NCI-H1105 treated with DMSO at 0.1 percent for 48 hours (cell line): ENCODE results near the gene CYP11A1.
A peak's percentile ranks its signal among the peaks of the same experiment; 100 is the strongest.

ENCODE experiments used
- DNase-seq: peaks from one replicate; lab custom pipeline; 2025; lab: John Stamatoyannopoulos, UW

CYP11A1 gene

DNA sequence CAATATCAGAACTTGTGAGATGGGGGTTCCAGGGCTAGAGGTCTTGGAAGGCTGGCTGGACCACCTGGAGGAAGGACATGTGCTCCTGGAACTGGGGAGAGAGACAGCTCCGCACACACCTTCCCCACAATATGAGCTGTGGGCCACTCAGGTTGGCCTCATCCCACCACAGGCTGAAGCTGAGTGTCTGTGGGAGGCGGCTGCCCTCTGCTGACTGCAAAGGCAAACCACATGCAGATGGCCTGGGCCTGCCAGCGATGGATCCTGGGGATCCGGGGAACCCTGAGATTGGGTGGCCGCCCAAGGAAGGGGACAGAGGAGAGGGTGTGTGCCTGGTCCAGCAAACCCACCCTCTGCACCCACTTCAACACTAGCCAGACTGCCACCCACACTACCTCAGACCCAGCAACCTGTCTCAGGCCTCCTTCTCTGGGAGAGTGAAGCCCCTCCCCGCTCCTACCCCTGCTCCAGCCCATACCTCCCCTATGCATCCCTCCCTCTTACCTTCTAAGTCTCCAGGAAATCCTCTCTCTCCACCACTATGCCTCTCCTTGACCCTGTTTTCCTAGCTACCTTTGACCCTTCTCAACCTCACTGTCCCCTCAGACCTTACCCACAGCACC lies 44.8 kb downstream of the CYP11A1 start:
- peak; percentile 39 for DNase-seq

DNA sequence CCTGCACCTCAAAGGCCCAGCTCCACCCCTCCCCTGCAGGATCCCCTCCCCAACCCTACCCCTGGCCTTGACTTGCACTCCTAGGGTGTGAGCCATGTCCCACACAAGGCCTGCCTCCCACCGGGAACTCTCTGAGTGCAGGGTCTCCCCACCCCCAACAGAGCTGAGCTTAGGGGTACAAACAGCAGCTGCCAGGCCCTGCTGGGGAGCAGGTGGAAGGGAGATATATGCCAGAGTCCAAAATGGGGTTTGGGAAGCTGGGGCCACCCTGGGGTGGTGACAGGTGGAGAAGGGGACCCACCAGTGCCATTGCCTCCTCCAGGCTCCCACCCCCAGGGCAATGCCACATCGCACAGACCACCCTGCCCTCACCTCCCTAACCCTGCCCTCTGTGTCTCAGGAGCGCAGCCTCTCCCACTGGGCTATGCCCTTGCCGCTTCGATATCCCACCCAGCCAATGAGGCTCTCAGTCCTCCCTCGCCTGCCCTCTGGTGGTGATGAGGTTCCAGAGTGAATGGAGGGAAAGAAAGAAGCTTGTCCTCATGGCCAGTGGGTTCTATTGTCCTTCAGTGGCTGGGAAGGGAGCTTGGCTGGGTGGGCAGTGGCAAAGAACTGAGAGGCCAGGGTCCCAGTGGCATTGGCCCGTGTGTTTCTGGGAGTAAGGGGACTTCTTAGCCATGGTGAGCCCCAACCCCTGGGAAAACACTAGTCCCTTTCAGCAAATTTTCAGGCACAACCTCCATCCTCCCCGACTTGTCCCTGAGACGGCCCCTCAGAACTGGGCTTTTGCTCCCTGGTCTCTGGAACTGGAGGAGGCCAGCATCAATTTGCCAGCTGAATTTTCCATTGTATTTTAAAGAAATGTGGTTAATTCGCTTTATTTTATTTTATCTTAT lies 46.8 kb downstream of the CYP11A1 start:
- DNase-seq: no peak

DNA sequence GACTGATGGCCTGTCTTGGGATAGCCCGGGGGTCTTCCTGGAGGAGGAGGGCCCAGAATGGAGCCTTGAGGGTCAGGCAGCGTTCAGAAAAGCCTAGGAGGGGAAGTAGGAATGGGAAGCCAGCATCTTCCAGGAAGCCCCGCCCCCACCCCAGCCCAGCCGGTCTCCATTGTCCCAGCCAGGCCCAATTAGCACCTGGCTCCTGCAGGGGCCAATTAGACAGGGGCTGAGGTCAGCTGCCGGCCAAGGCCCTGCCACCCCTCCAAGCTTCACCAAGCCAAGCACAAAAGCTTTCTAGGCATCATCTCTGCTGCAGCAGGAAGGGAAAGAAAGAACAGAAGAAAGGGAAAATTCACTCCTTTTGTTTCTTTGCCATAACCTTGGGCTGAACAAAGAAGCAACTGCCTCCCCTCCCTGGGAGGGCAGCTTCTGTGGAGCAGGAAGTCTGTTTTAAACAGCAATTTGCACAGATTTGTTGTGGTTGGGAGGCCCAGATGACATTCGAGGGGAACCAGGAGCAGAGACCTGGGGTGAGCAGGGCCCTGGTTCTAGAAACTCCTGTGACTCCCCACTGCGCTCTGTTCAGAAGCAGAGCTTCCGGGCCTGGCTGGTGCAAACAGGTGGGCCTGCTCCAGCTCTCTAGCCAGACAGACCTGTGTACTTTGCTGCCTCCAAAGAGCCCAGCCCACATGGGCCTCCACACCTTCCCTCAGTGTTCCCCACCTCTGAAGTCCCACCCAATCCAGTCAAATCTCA lies 47.7 kb downstream of the CYP11A1 start:
- peak; percentile 4 for DNase-seq

DNA sequence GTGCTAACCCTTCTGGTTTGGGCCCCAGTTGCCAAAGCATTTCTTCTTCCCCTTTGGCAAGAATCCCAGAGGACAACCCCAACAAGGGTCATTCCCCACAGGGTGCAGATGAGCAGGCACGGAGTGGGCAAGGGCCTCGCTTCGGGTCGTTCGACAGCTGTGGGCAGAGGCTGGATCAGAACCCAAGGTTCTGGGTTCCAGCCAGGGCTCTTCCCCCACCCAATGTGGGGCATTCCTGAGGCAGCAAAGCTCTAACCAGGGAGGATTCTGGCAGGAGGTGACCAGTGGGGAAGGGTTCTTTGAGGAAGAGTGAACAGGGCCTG lies 48.3 kb downstream of the CYP11A1 start:
- DNase-seq: no peak

DNA sequence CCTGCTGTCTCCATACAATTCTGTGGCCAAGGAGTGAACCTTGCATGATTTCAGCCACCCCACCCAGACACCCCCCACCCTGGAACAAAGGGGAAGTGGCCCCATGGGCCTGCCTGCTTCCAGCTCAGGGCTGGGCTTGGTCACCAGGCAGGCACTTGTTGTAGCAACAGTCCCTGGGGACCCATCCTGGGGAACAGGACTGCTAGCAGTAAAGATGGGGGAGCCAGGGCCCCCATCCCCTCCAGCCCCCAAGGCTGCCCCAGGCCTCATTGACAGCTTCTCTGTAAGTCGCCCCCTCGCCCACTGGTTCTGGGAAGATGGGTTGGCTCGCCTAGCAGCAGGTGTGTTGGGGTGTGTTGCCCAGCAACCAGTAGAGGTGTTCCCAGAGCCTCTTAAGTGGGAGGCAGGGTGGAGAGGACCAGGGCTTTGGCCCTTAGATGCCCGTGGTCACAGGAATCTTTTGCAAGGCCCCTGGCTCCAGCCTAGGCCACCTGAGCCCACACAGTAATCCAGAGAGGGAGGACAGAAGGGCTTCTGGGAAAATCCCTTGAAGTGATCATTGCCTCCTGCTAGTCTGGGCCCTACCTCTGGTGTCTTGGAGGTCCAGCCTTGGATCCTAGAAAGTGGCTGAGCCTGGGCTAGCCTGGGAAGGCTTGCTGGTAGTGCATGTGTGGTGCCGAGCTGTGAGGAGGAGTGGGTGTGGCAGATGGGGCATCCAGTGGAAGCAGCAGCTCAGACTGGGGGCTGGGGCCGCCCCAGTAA lies 48.9 kb downstream of the CYP11A1 start:
- DNase-seq: peak; percentile 60

DNA sequence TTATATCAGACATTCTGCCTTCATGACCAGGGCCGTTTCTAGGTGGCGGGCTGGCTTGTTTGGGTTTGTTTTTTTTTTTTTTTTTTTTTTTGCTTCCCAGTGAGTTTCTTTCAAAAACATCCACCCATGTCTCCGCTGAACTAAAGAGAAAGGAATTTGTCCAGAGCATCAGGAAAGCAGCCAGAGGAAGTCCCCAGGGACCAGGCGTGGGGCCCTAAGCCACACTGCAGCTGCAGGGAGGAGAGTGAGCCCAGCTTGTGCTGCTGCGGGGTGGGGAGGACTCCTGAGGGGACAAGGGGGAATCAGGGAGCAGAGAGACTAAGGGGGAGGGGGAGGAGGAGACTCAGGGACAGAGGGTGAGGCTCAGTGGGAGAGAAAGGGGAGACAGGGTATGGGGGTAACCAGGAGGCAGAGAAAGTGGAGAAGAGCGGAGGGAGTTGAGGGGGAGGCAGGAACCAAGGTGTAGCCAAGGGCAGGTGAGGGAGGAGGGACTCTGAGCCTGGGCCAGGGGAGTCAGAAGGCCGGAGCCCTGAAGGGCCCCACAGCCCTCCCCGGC lies 49.5 kb downstream of the CYP11A1 start:
- peak; percentile 63 for DNase-seq

DNA sequence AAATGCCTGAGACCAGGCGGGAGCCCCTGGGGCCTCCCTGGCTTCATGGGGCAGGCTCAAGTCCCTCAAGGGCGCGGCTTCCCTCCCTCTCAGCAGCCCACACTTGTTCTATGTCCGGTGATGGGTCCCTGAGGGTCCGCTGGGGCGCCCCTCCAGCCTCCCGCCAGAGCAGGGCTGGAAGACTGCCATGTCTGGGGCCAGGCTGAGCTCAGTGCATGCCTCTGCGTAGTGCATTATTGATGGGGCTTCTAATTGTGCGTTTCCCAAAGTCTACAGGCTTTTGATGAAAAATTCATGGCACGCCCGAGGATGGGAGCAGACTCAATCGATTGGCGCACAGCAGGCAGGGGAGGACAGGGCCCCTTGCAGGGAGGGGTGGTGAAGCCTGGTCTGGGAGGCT lies 51.3 kb downstream of the CYP11A1 start:
- no peak for DNase-seq

DNA sequence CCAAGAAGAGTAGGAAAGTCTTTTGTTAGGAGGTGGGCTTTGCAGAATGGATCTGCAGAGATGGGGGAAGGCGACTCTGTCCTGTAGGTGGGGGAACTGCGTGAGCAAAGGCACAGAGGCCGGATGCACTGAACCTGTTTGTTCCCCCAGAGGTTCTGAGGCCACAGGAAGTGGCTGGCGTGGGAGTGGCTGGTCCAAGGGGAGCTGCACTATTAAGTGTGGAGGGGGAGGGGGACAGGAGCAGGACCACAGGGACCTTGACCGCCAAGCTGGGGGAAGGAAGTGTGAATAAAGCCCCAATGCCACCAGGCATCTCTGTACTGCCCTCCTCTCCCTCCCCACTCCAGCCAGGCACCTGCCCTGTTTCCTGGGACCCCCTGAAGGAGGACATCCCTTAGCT lies 51.8 kb downstream of the CYP11A1 start:
- no peak for DNase-seq

DNA sequence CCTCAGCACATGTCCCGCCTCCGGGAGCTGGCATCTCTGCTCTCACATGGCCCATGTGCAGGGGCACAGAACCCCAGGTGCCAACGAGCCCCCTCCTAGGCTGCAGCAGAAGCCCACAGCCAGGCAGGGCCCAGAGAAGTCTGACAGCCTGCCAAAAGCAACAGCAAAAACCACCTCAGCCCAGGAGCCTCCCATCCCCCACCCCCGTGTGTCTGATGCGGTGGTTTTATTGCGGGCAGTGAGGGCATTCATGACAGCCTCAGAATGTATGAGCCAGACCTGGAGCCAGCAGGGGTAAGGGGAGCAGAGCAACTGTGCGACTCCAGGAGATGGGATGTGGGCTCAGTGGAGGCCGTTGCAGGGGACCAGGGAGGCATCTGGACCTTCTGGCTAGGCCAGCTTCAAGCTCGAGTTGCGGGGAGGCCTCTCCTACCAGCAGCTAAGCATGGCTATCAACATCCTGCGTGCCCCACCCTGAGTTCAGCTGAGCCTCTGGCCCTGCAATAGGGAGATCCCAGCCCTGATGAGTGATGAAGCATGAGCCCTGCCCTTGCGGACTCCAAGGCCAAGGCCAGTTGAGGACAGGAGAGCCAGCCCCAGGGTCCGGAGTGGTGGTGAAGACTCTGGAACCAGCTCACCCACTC lies 52.5 kb downstream of the CYP11A1 start:
- DNase-seq: no peak

DNA sequence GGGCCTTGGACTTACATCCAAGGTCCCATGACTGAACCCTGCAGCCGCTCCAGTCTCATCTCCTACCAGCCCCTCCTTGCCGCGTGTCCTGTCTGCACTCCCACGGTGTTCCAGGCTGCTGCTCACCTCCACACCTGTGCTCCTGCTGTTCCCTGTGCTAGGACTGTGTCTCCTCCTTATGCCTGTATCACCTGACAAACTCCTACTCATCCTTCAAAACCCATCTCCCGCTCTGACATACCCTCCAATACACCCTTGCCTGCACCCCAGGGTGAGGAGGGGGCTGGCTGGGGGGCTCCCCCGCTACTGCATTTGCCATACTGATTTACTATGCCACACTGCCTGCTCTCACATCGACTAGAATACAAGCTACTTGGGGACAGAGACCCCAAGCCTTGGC lies 53.6 kb downstream of the CYP11A1 start:
- no peak for DNase-seq

DNA sequence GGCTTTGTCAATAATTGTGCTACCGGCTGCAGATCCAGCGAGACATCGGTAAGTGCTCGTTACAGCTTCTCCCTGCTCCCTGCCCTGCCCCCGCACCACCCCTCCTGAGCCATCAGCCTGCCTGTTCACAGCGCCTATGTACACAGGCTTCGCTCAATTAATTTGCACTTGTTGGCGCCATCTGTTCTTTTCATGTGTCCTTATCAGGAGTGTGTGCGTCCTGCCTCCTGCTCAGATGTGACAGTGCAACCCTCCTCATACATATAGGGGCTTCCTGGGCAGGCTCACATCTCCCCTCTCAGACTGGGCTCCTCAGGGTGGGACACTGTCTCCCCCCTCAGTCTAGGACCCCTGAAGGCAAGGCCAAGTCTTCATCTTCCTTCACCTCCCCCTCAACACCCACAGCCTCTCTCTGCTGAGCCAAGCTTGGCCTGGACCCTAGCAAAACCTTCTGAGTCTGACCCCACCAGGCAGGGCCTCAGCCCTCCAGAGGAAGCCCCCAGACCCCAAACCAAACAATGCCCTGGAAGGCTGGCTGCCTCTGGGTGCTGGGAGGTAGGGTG lies 54.9 kb downstream of the CYP11A1 start:
- DNase-seq: peak; percentile 87

DNA sequence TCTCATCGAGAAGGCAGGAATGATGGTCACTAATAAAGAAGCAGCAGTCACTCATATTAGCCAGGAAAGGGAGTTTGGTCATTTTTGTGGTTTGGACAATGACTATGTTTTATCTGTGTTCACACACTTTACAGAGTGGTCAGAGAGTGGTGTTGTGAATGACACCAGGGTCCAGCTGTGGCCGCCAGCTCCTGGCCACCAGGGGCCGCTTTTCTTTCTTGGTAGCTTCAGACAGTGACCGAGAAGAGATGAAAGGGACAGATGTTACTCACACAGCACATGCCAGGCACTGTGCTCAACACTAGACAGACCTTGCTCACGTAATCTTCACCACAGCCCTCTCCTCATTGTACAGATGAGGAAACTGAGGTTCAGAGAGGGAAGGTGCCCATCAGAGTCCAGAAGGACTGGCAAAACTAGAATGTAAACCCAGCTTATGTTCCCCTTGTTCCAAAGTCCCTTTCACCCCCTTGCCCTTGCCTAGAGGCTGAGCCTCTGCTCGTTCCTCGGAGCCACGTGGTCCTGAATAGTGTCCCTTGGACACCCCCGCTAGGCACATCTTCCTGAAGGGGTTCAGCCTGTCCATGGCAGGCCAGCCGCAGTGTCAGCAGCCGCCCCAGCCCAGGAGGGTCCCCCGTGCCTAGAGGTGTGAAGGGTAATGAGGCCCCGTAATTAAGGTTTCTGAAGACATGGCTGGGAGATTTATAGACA lies 55.6 kb downstream of the CYP11A1 start:
- DNase-seq: no peak

DNA sequence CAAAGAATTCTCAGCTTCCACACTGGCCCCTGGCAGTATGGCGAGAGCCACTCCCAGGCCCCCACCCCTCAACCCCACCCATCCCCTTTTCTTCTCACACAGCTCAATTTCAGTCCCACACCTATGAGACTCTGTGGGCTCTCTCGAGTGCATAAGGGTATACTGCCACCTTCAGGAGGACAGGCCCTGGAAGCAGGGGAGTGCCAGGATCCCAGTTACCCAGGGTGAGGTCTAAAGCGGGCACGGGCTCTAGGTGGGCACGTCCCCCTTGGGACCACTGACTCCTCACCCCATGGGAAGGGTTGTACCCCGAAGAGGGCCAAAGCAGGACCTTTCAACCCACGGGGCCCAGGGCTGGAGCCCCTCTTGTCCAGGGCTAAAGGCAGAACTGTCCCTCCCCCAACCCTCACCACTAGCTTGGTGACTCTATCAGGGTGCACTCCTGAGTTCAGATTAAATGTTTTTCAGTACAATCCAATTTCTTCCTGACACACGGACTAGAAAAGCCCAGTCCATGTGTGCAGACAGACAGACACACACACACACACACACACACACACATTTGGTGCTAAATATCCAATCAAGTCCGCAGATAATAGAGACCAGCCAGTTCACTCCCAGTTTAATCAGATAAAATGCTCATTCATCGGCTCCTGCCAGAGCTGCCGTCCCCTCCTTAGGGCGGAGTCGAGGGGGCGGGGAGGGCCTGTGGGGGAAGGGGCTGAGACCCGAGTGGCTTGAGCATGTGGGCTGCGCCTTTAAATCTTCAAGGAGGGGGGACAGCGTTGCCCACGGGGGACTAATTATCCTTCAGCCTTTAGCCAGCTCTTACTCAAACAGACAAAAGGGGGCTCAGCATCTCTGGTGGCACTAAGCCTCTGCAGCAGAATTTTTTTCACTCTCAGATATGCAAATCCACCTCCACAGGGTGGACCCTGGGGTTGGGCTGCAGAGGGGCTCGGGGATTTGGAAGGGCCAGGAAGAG lies 59.3 kb downstream of the CYP11A1 start:
- peak; percentile 58 for DNase-seq

DNA sequence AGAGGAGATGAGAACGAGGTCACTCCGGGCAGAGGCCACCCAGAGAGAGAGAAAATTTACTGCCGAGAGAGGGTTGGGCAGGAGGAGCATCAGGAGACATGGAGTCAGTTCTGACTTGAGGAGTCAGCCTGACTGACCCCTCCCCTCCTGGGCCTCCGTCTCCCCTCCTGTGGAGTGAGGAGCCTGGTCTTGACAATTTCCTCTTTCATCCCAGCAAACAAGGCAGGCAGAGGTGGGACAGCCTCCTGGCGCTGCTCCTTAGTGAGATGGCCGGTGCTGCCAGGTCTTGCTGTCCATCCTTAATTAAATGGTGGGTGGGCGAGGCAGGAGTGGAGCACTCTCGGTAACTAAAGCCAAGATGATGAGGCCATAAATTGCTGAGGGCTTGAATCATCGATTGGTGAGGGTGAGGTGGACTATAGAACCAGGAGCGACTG lies 60.6 kb downstream of the CYP11A1 start:
- DNase-seq: no peak

DNA sequence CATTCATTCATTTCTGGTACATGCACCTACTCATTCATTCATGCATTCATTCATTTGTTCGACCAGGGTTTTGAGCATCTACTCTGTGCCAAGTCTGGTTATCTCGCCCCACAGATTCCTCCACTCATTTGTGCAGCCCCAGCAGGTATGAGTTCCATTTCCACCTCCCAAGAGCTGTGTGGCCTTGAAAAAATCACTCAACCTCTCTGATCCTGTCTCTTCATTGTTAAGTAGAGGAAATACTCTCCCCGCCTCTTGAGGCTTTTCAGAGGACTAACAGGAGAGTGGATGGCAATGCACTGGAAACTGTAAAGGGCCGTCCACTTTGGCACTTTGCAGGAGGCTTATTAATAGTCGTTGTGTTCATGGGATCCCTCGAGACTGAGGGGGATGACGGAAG lies 61.8 kb downstream of the CYP11A1 start:
- DNase-seq: no peak

DNA sequence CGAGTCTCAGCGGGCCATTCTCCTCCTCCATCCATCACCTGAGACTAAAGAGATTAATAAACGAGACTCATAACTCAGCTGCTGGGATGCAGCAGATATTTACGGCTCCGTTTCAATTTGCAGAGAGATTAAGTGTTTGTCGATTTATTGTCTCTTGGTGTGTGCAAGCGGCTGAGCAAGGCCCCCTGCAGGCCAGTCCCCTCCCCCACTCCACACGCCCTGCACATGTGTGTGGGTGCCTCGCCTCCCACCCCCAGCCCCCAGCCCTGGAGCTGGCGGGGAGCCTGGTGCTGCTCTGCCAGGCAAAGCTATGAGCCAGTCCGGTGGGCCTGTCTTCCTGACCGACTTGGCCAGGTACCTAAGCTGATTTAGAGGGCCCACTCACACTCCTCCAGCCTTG lies 63.0 kb downstream of the CYP11A1 start:
- no peak for DNase-seq

DNA sequence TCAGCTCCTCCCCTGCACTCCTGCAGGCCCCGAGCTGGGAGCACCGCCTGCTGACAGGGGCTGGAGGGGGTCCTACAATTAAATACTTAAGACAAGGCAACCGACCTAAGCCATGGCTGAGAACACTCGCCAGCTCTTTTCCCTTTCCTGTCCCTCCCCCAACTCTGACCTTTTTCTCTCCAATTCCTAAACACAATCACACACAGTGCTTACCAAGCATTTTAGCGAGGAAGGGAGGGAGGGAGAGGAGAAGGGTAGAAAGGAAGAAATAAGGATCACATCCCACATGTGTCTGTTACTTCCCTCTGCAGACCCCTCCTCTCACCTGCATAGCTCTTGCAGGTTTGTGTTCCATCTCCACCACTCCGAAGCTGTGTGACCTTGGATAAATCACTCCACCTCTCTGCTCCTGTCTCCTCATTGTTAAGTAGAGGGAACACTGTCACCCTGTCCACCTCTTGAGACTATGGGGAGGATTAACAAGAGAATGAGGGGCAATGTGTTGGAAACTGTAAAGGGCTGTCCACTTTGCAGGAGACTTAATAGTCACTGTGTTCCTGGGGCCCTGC lies 63.6 kb downstream of the CYP11A1 start:
- no peak for DNase-seq

DNA sequence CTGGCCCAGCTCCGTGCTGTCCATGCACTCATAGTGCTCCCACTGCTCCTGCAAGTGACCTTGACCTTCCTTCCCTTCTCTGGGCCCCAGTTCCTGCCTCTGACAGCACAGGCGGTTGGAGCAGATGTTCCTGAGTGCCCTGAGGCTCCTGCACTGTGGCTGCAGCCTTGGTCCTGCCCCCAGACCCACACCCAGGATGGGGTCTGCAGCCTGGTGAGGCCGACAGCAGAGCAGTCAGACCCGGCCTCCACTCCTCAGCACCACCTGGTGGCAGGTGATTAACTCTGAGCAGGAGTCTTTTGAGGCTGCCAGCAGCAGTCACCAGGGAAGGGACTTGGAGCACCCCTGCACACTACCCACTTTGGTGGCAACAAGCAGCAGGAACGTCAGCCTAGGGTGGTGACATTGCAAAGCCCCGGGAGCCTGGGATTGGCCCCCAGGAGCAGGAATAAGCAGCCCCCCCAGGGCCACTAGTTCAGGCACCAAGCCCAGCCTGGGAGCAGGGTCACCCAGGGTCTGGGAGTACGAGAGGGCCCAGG lies 64.6 kb downstream of the CYP11A1 start:
- peak; percentile 31 for DNase-seq
